Upper lobe of right lung (tissue), 1 donor: Measurements from ENCODE around the gene LSM12. TPM values are rescaled to one million over a fixed set of nuclear protein-coding genes. Genes with fewer than 3 reads are reported as not detected.

Experiments
- ATAC-seq: fragments of 200-7000 bp; cut with Tn5 transposase; one replicate; pipeline ENCODE4 v1.9.1; 2020; ENCODE audit warnings: mild to moderate bottlenecking, moderate library complexity
- DNase-seq: peaks from one replicate; pipeline ENCODE4 v3.0.0-alpha.2; 2020
- H3K27ac ChIP-seq: fragments of 200-600 bp; one replicate; pipeline ENCODE4 v1.8.0; 2022
- H3K27me3 ChIP-seq: fragments of 200-600 bp; one replicate; pipeline ENCODE4 v1.8.0; 2022; ENCODE audit warnings: mild to moderate bottlenecking
- H3K36me3 ChIP-seq: fragments of 200-600 bp; one replicate; pipeline ENCODE4 v1.8.0; 2022
- H3K4me1 ChIP-seq: fragments of 200-600 bp; one replicate; pipeline ENCODE4 v1.8.0; 2022
- H3K4me3 ChIP-seq: fragments of 200-600 bp; one replicate; pipeline ENCODE4 v1.8.0; 2022; ENCODE audit warnings: mild to moderate bottlenecking
- H3K9me3 ChIP-seq: fragments of 200-600 bp; one replicate; pipeline ENCODE4 v1.8.0; 2022
- CTCF ChIP-seq: fragments of 200-600 bp; IDR thresholded peaks from one replicate; pipeline ENCODE4 v1.8.0; 2022; ENCODE audit warnings: antibody characterized with exemption
- intact Hi-C: fragments of 100-400 bp; cut with DNase I; formaldehyde crosslinking; loops from one replicate; pipeline ENCODE4 v1.11.0; 2022
- total RNA-seq: library from RNA; stranded (reverse); fragmentation: NEBNext Ultra II Directional; extraction: Animal tissue kit (Norgen Biotek cat#: 25700); gene quantifications from one replicate; pipeline ENCODE4 v1.2.1, GENCODE V29; 2021
- donor health status: DM: no; HTN: yes; CAD: no; lungs with severe emphysema.

Gene LSM12
- total RNA-seq, 1 donor from 2014 or later: 39.8 TPM

- Histone ChIP-seq H3K36me3 (peaks cover 13% of the 10 kb centered on the region), H3K4me1 (peaks cover 28% of the 10 kb centered on the region), H3K4me3 (no peak overlapping the region), H3K27me3 (no peaks in the 10 kb centered on the region), H3K27ac (peak overlapping the region; percentile 90), H3K9me3 (no peaks in the 10 kb centered on the region)
- TF ChIP-seq CTCF: no peak
- ATAC-seq (peak; percentile 1), DNase-seq (no peak)
- intact Hi-C loops: no loop called here
These were observed 30.9 kb upstream of the LSM12 start for GRCh38 chr17:44097110-44097958.

GRCh38 chr17:44095647-44096496 is 29.4 kb upstream of the LSM12 start:
- intact Hi-C loops: no loop called here
- peak; percentile 72 for ATAC-seq
- Histone ChIP-seq H3K36me3 (peaks cover 27% of the 10 kb centered on the region), H3K4me3 (peak overlapping the region; percentile 40), H3K27ac (peak overlapping the region; percentile 90), H3K27me3 (no peaks in the 10 kb centered on the region), H3K4me1 (peaks cover 28% of the 10 kb centered on the region), H3K9me3 (no peaks in the 10 kb centered on the region)
- peak; percentile 73 for DNase-seq
- no peak for TF ChIP-seq CTCF

- ATAC-seq: no peak
- H3K9me3 ChIP-seq: no peaks in the 10 kb centered on the region
- H3K36me3 ChIP-seq: peaks cover 33% of the 10 kb centered on the region
- no peak for TF ChIP-seq CTCF
- H3K27me3 ChIP-seq: no peaks in the 10 kb centered on the region
- peaks cover 28% of the 10 kb centered on the region for H3K4me1 ChIP-seq
- H3K27ac ChIP-seq: peak overlapping the region; percentile 90
- no peak for DNase-seq
- H3K4me3 ChIP-seq: peak overlapping the region; percentile 40
- intact Hi-C loops: no loop called here
These were observed 28.8 kb upstream of the LSM12 start for GRCh38 chr17:44095388-44095646.

- no peak for ATAC-seq
- intact Hi-C loops: no loop called here
These were observed 28.4 kb upstream of the LSM12 start for GRCh38 chr17:44094701-44095387.

More at GRCh38 chr17:44094701-44095387, 28.4 kb upstream of the LSM12 start:
- Histone ChIP-seq H3K4me1 (peaks cover 28% of the 10 kb centered on the region), H3K27ac (peak overlapping the region; percentile 90), H3K36me3 (peaks cover 38% of the 10 kb centered on the region), H3K9me3 (no peaks in the 10 kb centered on the region), H3K4me3 (no peak overlapping the region), H3K27me3 (no peaks in the 10 kb centered on the region)
- TF ChIP-seq CTCF: no peak
- no peak for DNase-seq
